Panc1 (cell line): ENCODE measurements around the gene ROCK2. TPM values are rescaled to one million over a fixed set of nuclear protein-coding genes. Genes with fewer than 3 reads are reported as not detected.
A peak's percentile ranks its signal among the peaks of the same experiment; 100 is the strongest.

Source experiments
- ATAC-seq: fragments of 200-7000 bp; cut with Tn5 transposase; 2 replicates; pipeline ENCODE4 v1.9.1; 2020; ENCODE audit warnings: mild to moderate bottlenecking, moderate library complexity
- BruUV-seq: library from RNA; stranded (reverse); fragments of 400-500 nt; replicated peaks from 2 replicates; lab custom pipeline; 2021; lab: Mats Ljungman, UMichigan
- CTCF ChIA-PET: fragments of 300-600 bp; sonication (Branson Sonifier 250); formaldehyde crosslinking; loops from one replicate; lab custom pipeline; 2022; ENCODE audit warnings: antibody characterized with exemption; lab: Charles Lee
- POLR2A ChIA-PET: fragments of 300-600 bp; sonication (Branson Sonifier 250); formaldehyde crosslinking; loops from one replicate; lab custom pipeline; 2022; ENCODE audit warnings: antibody characterized with exemption; lab: Charles Lee
- DNase-seq: peaks from one replicate; pipeline ENCODE4 v3.0.0-alpha.2; 2010; ENCODE audit warnings: low read depth, low spot score
- H3K27ac ChIP-seq: 2 replicates; pipeline ENCODE4 v1.5.1; 2011; ENCODE audit warnings: mild to moderate bottlenecking, low read length, inconsistent platforms
- H3K27me3 ChIP-seq: fragments of 200-500 bp; sonication (Bioruptor generic); 2 replicates; pipeline ENCODE4 v1.6.0; 2014; ENCODE audit warnings: low read length, inconsistent platforms; ENCODE audit not compliant: control insufficient read depth, insufficient read depth
- H3K36me3 ChIP-seq: fragments of 200-500 bp; sonication (Bioruptor generic); 2 replicates; pipeline ENCODE4 v1.5.1; 2014; ENCODE audit warnings: inconsistent platforms, mild to moderate bottlenecking, low read length, moderate library complexity; ENCODE audit not compliant: control insufficient read depth, insufficient read depth
- H3K4me1 ChIP-seq: 2 replicates; pipeline ENCODE4 v1.5.1; 2011; ENCODE audit warnings: inconsistent platforms, mild to moderate bottlenecking, low read length, moderate library complexity; ENCODE audit not compliant: control insufficient read depth, insufficient read depth
- H3K4me3 ChIP-seq, 2 experiments: 2 replicates each; pipeline ENCODE4 v1.5.1; 2011 to 2012; ENCODE audit warnings: low read depth in 2 of 2, low read length in 2 of 2, mild to moderate bottlenecking in 2 of 2, inconsistent platforms in 1 of 2, moderate library complexity in 1 of 2
- H3K9me3 ChIP-seq: fragments of 200-500 bp; sonication (Bioruptor generic); 2 replicates; pipeline ENCODE4 v1.5.1; 2014; ENCODE audit warnings: low read depth, mild to moderate bottlenecking, inconsistent platforms, low read length, moderate library complexity; ENCODE audit not compliant: control insufficient read depth, insufficient read depth
- CTCF ChIP-seq: fragments of 450-650 bp; IDR thresholded peaks from 2 replicates; pipeline ENCODE4 v1.5.1; 2017; ENCODE audit warnings: mild to moderate bottlenecking
- POLR2AphosphoS5 ChIP-seq: IDR thresholded peaks from 2 replicates; pipeline ENCODE4 v1.6.1; 2012; ENCODE audit warnings: mild to moderate bottlenecking, low read depth, low read length, moderate library complexity
- REST ChIP-seq, 2 experiments: IDR thresholded peaks; 2 replicates each; pipeline ENCODE4 v1.6.1; 2011 to 2012; ENCODE audit warnings: low read depth in 2 of 2, control low read depth in 1 of 2, low read length in 1 of 2, mild to moderate bottlenecking in 1 of 2, moderate library complexity in 1 of 2; ENCODE audit not compliant: insufficient read depth in 1 of 2
- SIN3A ChIP-seq: IDR thresholded peaks from 2 replicates; pipeline ENCODE4 v1.6.1; 2012; ENCODE audit warnings: low read depth, mild to moderate bottlenecking, low read length, moderate library complexity, borderline replicate concordance; ENCODE audit not compliant: insufficient read depth
- TCF7L2 ChIP-seq: IDR thresholded peaks from 2 replicates; pipeline ENCODE4 v1.6.1; 2011; ENCODE audit warnings: mild to moderate bottlenecking, low read depth, low read length, inconsistent platforms
- in situ Hi-C: cut with HindIII; loops from 2 replicates; pipeline ENCODE4 v1.10.0; 2016; ENCODE audit warnings: low sequenced_read_pairs, low pct_unique_long_range_greater_than_20kb
- intact Hi-C: fragments of 100-400 bp; cut with micrococcal nuclease; formaldehyde crosslinking; loops from one replicate; pipeline ENCODE4 v1.10.0; 2022; ENCODE audit not compliant: unreplicated experiment
- total RNA-seq: library from RNA; stranded (reverse); gene quantifications from one replicate; pipeline ENCODE4 v1.2.1, GENCODE V29; 2021; ENCODE audit not compliant: unreplicated experiment

The ROCK2 gene
- total RNA-seq, 1 experiment from 2014 or later = 47.9 TPM

- DNase-seq (no peak), ATAC-seq (no peak)
- ChIA-PET POLR2A (no interaction called here), CTCF (no interaction called here)
- intact Hi-C loops (no loop called here), in situ Hi-C loops (no loop called here)
- Histone ChIP-seq H3K4me3 (no peak overlapping the region), H3K27ac (no peak overlapping the region), H3K27me3 (no peaks in the 10 kb centered on the region), H3K9me3 (no peaks in the 10 kb centered on the region), H3K36me3 (peaks cover 5% of the 10 kb centered on the region), H3K4me1 (no peaks in the 10 kb centered on the region)
- TF ChIP-seq SIN3A = no peak
- no peak for TF ChIP-seq CTCF
- no peak for TF ChIP-seq POLR2AphosphoS5
- TF ChIP-seq TCF7L2 = no peak
- no peak for TF ChIP-seq REST (IDR thresholded peaks at IDR 0.05; ENCODE audit: insufficient read depth in 1 of 2, low read depth in 2 of 2, low read length in 1 of 2)
- BruUV-seq = TSS peak; percentile 68
Measured at GRCh38 chr2:11177871-11178690, 166.4 kb downstream of the ROCK2 start.

- POLR2A ChIA-PET = no interaction called here
- DNase-seq (no peak), ATAC-seq (no peak)
- no TSS peak for BruUV-seq
- intact Hi-C loops = no loop called here
- Histone ChIP-seq H3K9me3 (no peaks in the 10 kb centered on the region), H3K27ac (no peak overlapping the region), H3K36me3 (no peaks in the 10 kb centered on the region; the same call in 1 of the 2 replicates), H3K4me1 (no peaks in the 10 kb centered on the region), H3K27me3 (no peaks in the 10 kb centered on the region), H3K4me3 (no peak overlapping the region)
- CTCF ChIA-PET = interaction anchor here (0.6 kb wide), 2 partner anchors 30 to 236 kb away, joined by 3 to 4 read pairs; no protein-coding TSS in a partner anchor
- no peak for TF ChIP-seq CTCF
- no peak for TF ChIP-seq SIN3A
- no peak for TF ChIP-seq REST (IDR thresholded peaks at IDR 0.05; ENCODE audit: insufficient read depth in 1 of 2, low read depth in 2 of 2, low read length in 1 of 2)
- no peak for TF ChIP-seq POLR2AphosphoS5
- TF ChIP-seq TCF7L2 = no peak
- in situ Hi-C loops = no loop called here
Measured at GRCh38 chr2:11175293-11175795, 169.1 kb downstream of the ROCK2 start.
